ENCODE data around the gene SH3PXD2A.

The SH3PXD2A gene

GRCh38 chr10:103671126-103671895, 184.1 kb downstream of the SH3PXD2A start:
- H3K4me3 ChIP-seq (ENCODE audit: low read depth, low read length), result no peak overlapping the region
- TF ChIP-seq CTCF (IDR thresholded peaks at IDR 0.05; ENCODE audit: low read depth, low read length), result no peak
- no peak for DNase-seq (ENCODE audit: low read depth, low spot score)
- in situ Hi-C loops (cut with HindIII; ENCODE audit: low sequenced_read_pairs), result no loop called here

GRCh38 chr10:103669944-103670343, 185.4 kb downstream of the SH3PXD2A start:
- no peak for TF ChIP-seq CTCF (IDR thresholded peaks at IDR 0.05; ENCODE audit: low read depth, low read length)
- in situ Hi-C loops (cut with HindIII; ENCODE audit: low sequenced_read_pairs), result no loop called here
- H3K4me3 ChIP-seq (ENCODE audit: low read depth, low read length), result no peak overlapping the region
- DNase-seq (ENCODE audit: low read depth, low spot score), result no peak

- in situ Hi-C loops (cut with HindIII; ENCODE audit: low sequenced_read_pairs), result no loop called here
- no peak overlapping the region for H3K4me3 ChIP-seq (ENCODE audit: low read depth, low read length)
- no peak for DNase-seq (ENCODE audit: low read depth, low spot score)
- no peak for TF ChIP-seq CTCF (IDR thresholded peaks at IDR 0.05; ENCODE audit: low read depth, low read length)
These were observed 186.0 kb downstream of the SH3PXD2A start for GRCh38 chr10:103669243-103669929.

- no peak for TF ChIP-seq CTCF (IDR thresholded peaks at IDR 0.05; ENCODE audit: low read depth, low read length)
- in situ Hi-C loops (cut with HindIII; ENCODE audit: low sequenced_read_pairs), result no loop called here
- DNase-seq (ENCODE audit: low read depth, low spot score), result peak; percentile 24
- H3K4me3 ChIP-seq (ENCODE audit: low read depth, low read length), result no peak overlapping the region
These were observed 186.8 kb downstream of the SH3PXD2A start for GRCh38 chr10:103668351-103669242.

- in situ Hi-C loops (cut with HindIII; ENCODE audit: low sequenced_read_pairs), result no loop called here
- DNase-seq (ENCODE audit: low read depth, low spot score), result no peak
- H3K4me3 ChIP-seq (ENCODE audit: low read depth, low read length), result no peak overlapping the region
- TF ChIP-seq CTCF (IDR thresholded peaks at IDR 0.05; ENCODE audit: low read depth, low read length), result no peak
These were observed 188.0 kb downstream of the SH3PXD2A start for GRCh38 chr10:103667356-103667755.

- DNase-seq (ENCODE audit: low read depth, low spot score), result no peak
- in situ Hi-C loops (cut with HindIII; ENCODE audit: low sequenced_read_pairs), result no loop called here
- H3K4me3 ChIP-seq (ENCODE audit: low read depth, low read length), result no peak overlapping the region
- TF ChIP-seq CTCF (IDR thresholded peaks at IDR 0.05; ENCODE audit: low read depth, low read length), result no peak
These were observed 188.6 kb downstream of the SH3PXD2A start for GRCh38 chr10:103666762-103667150.
